ENCODE data around the gene ZFHX3.

ZFHX3 gene

DNA sequence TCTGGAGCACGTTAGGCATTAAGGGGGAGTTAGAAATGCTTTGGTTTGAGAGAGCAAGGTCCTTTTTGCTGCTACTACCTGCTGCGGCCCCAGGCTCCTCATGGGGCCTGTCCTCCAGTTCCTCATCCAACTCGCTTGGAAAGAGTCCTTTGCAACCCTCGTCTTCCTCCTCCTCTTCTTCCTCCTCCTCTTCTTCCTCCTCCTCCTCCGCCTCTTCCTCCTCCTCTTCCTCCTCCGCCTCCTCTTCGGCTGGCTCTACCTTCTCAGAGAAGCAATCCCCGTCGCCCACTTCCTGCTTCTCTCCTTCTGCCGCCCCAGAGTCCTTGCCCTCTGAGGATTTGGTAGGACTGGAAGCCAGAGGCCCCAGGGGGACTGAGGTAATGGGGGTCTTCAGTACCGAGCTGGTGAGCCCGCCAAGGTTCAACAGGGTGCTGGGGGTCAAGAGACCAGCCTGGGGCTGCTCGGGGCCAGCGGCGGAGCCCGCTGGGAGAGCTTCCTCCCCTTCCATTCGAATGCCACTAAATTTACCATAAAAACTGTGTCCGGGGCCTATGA is 89.3 kb downstream of the ZFHX3 start:
- TF ChIP-seq, protein P1, sequence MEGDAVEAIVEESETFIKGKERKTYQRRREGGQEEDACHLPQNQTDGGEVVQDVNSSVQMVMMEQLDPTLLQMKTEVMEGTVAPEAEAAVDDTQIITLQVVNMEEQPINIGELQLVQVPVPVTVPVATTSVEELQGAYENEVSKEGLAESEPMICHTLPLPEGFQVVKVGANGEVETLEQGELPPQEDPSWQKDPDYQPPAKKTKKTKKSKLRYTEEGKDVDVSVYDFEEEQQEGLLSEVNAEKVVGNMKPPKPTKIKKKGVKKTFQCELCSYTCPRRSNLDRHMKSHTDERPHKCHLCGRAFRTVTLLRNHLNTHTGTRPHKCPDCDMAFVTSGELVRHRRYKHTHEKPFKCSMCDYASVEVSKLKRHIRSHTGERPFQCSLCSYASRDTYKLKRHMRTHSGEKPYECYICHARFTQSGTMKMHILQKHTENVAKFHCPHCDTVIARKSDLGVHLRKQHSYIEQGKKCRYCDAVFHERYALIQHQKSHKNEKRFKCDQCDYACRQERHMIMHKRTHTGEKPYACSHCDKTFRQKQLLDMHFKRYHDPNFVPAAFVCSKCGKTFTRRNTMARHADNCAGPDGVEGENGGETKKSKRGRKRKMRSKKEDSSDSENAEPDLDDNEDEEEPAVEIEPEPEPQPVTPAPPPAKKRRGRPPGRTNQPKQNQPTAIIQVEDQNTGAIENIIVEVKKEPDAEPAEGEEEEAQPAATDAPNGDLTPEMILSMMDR (IDR thresholded peaks at IDR 0.05; ENCODE audit: low read depth, low read length, missing control alignments): no peak
- no peak overlapping the region for H3K4me3 ChIP-seq (ENCODE audit: low read depth, low read length)
- no peak for DNase-seq (ENCODE audit: low read depth)
- in situ Hi-C loops (cut with HindIII; ENCODE audit: low sequenced_read_pairs): no loop called here

DNA sequence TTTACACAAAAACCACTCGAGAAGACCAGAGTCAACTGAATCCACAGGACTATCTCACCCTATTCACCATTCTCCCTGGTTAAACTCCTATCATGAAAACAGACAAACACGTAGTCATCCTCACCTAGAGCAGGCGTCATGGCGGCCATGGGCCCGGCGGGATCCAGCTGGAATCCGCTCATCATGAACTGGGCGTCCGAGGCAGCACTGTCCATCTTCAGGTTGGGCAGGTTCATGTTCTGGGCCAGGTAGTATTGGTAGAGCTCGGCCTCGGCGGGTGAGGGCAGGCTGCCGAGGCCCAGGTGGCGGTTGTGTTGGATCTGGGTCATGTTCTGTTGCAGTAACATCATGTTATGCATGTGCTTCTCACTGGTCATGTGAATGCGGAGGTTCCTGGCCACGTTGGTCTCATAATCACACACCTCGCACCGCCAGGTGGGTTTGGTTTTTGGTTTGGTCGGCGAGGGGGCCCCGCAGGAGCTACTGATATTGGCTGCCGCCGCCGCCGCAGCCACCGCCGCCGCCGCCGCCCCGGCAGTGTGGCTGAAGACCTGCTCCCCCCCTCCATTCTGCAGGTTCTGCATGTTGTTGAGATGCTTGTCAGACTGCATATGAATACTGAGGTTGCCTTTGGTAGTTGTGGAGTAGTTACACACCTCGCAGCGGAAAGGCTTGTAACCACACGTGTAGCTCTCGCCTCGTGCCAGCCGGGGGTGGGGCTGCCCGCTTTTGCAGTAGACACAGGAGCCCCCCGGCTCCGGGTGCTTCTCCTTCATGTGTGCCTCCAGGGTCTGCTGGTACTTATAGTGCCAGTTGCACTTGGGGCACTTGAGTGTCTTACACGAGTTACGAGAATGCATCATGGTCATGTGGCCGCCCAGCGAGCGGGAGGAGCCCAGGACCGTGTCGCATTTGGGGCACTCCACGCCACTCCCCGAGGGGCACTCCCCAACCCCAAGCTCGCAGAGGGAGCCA is 90.3 kb downstream of the ZFHX3 start:
- DNase-seq (ENCODE audit: low read depth): no peak
- no peak overlapping the region for H3K4me3 ChIP-seq (ENCODE audit: low read depth, low read length)
- TF ChIP-seq, protein P1 (IDR thresholded peaks at IDR 0.05; ENCODE audit: low read depth, low read length, missing control alignments): no peak
- in situ Hi-C loops (cut with HindIII; ENCODE audit: low sequenced_read_pairs): no loop called here

DNA sequence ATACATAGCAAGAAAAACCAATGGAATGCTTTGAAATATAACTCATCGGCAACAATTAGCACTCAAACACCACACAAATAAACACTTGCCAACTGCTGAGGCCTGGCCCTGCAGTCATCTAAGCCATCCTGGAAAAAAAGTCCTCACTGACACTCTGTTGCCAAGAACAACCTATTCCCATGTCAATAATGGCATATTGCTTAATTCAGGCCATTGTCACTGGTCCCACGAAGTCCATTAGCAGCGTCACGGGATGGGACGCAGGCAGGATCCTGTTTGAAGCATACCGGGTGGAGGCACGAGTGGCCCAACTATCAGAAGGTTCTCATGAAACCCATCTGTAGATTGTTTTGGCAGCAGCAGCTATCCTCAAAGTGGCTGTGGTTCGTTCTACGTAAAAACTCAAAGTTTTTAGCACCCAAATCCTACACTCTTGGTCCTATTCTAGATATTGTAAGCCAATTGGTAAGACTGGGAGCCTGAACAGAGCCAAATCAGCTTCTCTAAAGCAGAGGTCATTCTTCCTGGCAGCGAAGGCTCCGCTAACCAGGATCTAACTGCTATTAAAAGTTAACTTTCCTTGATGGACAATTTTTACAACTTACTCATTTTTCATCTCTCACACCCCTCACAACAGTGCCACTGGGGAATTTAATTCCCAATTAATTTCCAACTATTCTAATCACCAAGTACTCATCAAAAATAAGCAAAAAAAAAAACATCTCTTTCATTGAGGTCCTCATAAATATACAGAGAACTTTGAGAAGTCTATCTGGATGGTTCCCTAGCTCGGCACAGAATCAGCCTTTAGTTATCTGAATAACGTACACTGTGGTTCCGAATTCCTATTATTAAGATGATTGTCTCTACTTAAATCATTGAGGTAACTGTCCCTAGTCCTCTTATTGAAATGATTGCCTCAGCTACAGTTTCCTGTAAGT is 91.5 kb downstream of the ZFHX3 start:
- H3K4me3 ChIP-seq (ENCODE audit: low read depth, low read length): no peak overlapping the region
- no peak for DNase-seq (ENCODE audit: low read depth)
- TF ChIP-seq, protein P1 (IDR thresholded peaks at IDR 0.05; ENCODE audit: low read depth, low read length, missing control alignments): no peak
- in situ Hi-C loops (cut with HindIII; ENCODE audit: low sequenced_read_pairs): no loop called here

DNA sequence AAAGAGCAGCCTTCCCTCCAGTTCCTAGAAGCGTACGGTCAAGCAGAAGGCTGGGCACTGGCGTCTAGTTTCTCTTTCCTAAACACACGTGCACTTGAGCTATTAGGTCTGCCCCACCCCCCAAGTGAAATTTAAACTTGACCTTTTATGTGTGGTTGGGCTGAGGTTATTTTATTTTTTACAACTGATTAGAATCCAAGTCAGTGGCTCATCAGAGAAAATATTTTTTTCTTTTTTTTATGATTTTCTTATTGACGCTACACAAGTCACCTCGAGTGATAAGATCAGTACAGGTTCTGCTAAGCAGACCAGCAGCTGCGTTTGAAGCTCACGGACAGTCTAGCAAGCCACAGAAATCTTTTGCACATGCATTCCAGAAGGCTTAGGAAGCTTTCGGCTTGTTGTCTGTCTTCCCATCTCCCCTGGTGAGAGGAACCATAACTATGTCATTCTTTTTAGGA is 95.1 kb downstream of the ZFHX3 start:
- DNase-seq (ENCODE audit: low read depth): peak; percentile 73
- no peak overlapping the region for H3K4me3 ChIP-seq (ENCODE audit: low read depth, low read length)

DNA sequence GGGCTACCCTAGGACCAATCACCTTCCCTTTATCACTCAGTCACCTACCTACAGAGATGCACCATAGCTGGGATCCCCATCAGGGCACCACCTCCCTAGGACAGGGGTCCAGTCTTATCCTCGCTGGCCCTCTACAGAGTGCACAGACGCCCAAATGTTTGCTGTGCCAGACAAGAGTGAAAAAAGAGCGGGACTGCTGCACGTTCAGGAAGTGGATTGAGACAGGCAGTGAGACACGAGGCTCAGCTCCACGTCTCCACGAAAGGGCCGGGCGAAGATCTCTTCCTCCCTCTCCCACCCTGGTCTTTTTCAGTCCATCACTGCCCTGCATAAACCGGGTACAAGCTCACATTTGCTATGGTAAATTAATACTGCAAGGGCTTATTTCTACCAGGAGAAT is 95.5 kb downstream of the ZFHX3 start:
- H3K4me3 ChIP-seq (ENCODE audit: low read depth, low read length): no peak overlapping the region
- no peak for DNase-seq (ENCODE audit: low read depth)
- TF ChIP-seq, protein P1 (IDR thresholded peaks at IDR 0.05; ENCODE audit: low read depth, low read length, missing control alignments): no peak
- in situ Hi-C loops (cut with HindIII; ENCODE audit: low sequenced_read_pairs): no loop called here

More for the DNA sequence above, 95.1 kb downstream of the ZFHX3 start:
- TF ChIP-seq, protein P1 (IDR thresholded peaks at IDR 0.05; ENCODE audit: low read depth, low read length, missing control alignments): no peak
- in situ Hi-C loops (cut with HindIII; ENCODE audit: low sequenced_read_pairs): no loop called here

DNA sequence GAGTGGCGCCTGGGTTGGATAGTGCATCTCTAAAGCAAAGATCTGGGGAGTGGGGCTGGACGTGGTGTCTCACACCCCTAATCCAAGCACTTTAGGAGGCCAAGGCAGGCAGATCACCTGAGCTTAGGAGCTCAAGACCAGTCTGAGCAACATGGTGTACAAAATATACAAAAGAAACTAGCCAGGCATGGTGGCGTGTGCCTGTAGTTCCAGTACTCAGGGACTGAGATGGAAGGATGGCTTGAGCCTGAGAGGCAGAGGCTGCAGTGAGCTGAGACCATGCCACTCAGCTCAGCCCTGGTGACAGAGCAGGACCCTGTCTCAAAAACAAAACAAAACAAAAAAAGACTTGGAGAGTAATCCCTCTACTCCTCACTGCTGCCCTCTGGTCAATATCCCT is 96.0 kb downstream of the ZFHX3 start:
- in situ Hi-C loops (cut with HindIII; ENCODE audit: low sequenced_read_pairs): no loop called here
- DNase-seq (ENCODE audit: low read depth): no peak
- no peak overlapping the region for H3K4me3 ChIP-seq (ENCODE audit: low read depth, low read length)
- TF ChIP-seq, protein P1 (IDR thresholded peaks at IDR 0.05; ENCODE audit: low read depth, low read length, missing control alignments): no peak

Data from astrocyte of the cerebellum (primary cell).